GM23248 (cell line): ENCODE data around the gene SLC6A11. TPM values are rescaled to one million over a fixed set of nuclear protein-coding genes. Genes with fewer than 3 reads are reported as not detected.

Experiments
- DNase-seq: peaks from one replicate; pipeline ENCODE4 v3.0.0-alpha.2; 2015
- H2AFZ ChIP-seq: fragments of 200-600 bp; sonication (generic); 2 replicates; pipeline ENCODE4 v1.6.1; 2016; ENCODE audit warnings: antibody characterized with exemption
- H3F3A ChIP-seq: fragments of 200-600 bp; sonication (generic); 2 replicates; pipeline ENCODE4 v1.6.1; 2016; ENCODE audit warnings: mild to moderate bottlenecking, antibody characterized with exemption, mixed run types; ENCODE audit not compliant: insufficient read depth
- H3K27ac ChIP-seq: fragments of 200-600 bp; sonication (generic); 2 replicates; pipeline ENCODE4 v1.5.1; 2016; ENCODE audit warnings: mild to moderate bottlenecking
- H3K27me3 ChIP-seq: fragments of 200-600 bp; sonication (generic); replicated peaks from 2 replicates; pipeline ENCODE4 v1.6.1; 2016; ENCODE audit warnings: mild to moderate bottlenecking; ENCODE audit not compliant: insufficient read depth
- H3K36me3 ChIP-seq: fragments of 200-600 bp; sonication (generic); 2 replicates; pipeline ENCODE4 v1.6.1; 2016; ENCODE audit warnings: low read depth, mild to moderate bottlenecking
- H3K4me1 ChIP-seq: fragments of 200-600 bp; sonication (generic); 2 replicates; pipeline ENCODE4 v1.6.1; 2016; ENCODE audit warnings: mild to moderate bottlenecking; ENCODE audit not compliant: insufficient read depth
- H3K4me2 ChIP-seq: fragments of 200-600 bp; sonication (generic); one replicate; pipeline ENCODE4 v1.6.1; 2016; ENCODE audit warnings: mild to moderate bottlenecking; ENCODE audit not compliant: unreplicated experiment
- H3K4me3 ChIP-seq: fragments of 200-600 bp; sonication (generic); 2 replicates; pipeline ENCODE4 v1.5.1; 2016; ENCODE audit warnings: mild to moderate bottlenecking
- H3K79me2 ChIP-seq: fragments of 200-600 bp; sonication (generic); 2 replicates; pipeline ENCODE4 v1.6.1; 2016; ENCODE audit warnings: mild to moderate bottlenecking; ENCODE audit not compliant: insufficient read depth
- H3K9ac ChIP-seq: fragments of 200-600 bp; sonication (generic); 2 replicates; pipeline ENCODE4 v1.6.1; 2016; ENCODE audit warnings: mild to moderate bottlenecking
- H3K9me2 ChIP-seq: fragments of 200-600 bp; sonication (generic); 2 replicates; pipeline ENCODE4 v1.6.1; 2016; ENCODE audit warnings: mixed run types, mild to moderate bottlenecking, moderate library complexity; ENCODE audit not compliant: insufficient read depth
- H3K9me3 ChIP-seq: fragments of 200-600 bp; sonication (generic); one replicate; pipeline ENCODE4 v1.6.1; 2017; ENCODE audit warnings: low read depth
- H4K20me1 ChIP-seq: fragments of 200-600 bp; sonication (generic); 2 replicates; pipeline ENCODE4 v1.6.0; 2016; ENCODE audit not compliant: insufficient read depth
- EZH2 ChIP-seq: fragments of 200-600 bp; sonication (generic); IDR thresholded peaks from 2 replicates; pipeline ENCODE4 v1.6.1; 2018; ENCODE audit warnings: antibody characterized with exemption, mild to moderate bottlenecking; ENCODE audit not compliant: insufficient read depth, poor library complexity, severe bottlenecking
- EZH2phosphoT487 ChIP-seq: fragments of 200-600 bp; sonication (generic); IDR thresholded peaks from 2 replicates; pipeline ENCODE4 v1.6.1; 2018; ENCODE audit warnings: antibody characterized with exemption, moderate library complexity, mild to moderate bottlenecking, low read depth; ENCODE audit not compliant: insufficient read depth
- WGBS, 2 experiments: methylation state at CpG; one replicate each; pipeline ENCODE4 v1.1.6; 2015 to 2017; ENCODE audit warnings: low lambda C conversion rate in 2 of 2, low coverage in 1 of 2; ENCODE audit errors: missing lambda C conversion rate in 2 of 2; 5-methylcytosine and 5-hydroxymethylcytosine counted together
- in situ Hi-C: fragments of 300-500 bp; cut with MboI; formaldehyde crosslinking; loops from 2 replicates; pipeline ENCODE4 v1.15.0; 2020
- polyA plus RNA-seq: library from polyadenylated mRNA; unstranded; fragments of >200 nt; fragmentation: Nextera tagmentation; extraction: Ambion mirVana; gene quantifications from 2 replicates; pipeline ENCODE4 v1.2.1, GENCODE V29; 2016
- total RNA-seq: library from RNA; depleted of rRNA; stranded (reverse); fragments of >200 nt; shearing (Covaris generic); gene quantifications from 2 replicates; pipeline ENCODE4 v1.2.3, GENCODE V29; 2014

SLC6A11 gene
- total and polyA plus RNA-seq, 2 experiments from 2014 or later: not detected

- no peak for DNase-seq
- TF ChIP-seq EZH2: no peak
- no peak for TF ChIP-seq EZH2phosphoT487
- Histone ChIP-seq H2AFZ (no peak overlapping the region), H3K9me3 (no peaks in the 10 kb centered on the region), H3K4me2 (no peak overlapping the region), H3K9me2 (no peaks in the 10 kb centered on the region), H3K4me1 (no peaks in the 10 kb centered on the region), H3F3A (no peaks in the 10 kb centered on the region), H3K36me3 (no peaks in the 10 kb centered on the region), H3K9ac (no peak overlapping the region), H3K27ac (no peak overlapping the region), H3K4me3 (no peak overlapping the region), H3K27me3 (peaks cover 27% of the 10 kb centered on the region), H4K20me1 (no peaks in the 10 kb centered on the region), H3K79me2 (no peaks in the 10 kb centered on the region)
- WGBS, 2 experiments: 40 to 58% methylated on average over 4 of the region's 4 CpGs
- in situ Hi-C loops: no loop called here
Observed at GRCh38 chr3:10939556-10939955, 123.5 kb downstream of the SLC6A11 start.

- DNase-seq: no peak
- H4K20me1 ChIP-seq: no peaks in the 10 kb centered on the region
- no peak overlapping the region for H3K4me2 ChIP-seq
- no peak overlapping the region for H3K27ac ChIP-seq
- no peak overlapping the region for H3K9ac ChIP-seq
- in situ Hi-C loops: loop anchor here (10.0 kb wide), 1 partner anchor 395 kb away; no protein-coding TSS in a partner anchor
- H3K9me3 ChIP-seq: no peaks in the 10 kb centered on the region
- WGBS, 2 experiments: 72 to 73% methylated on average over 12 of the region's 12 CpGs
- H2AFZ ChIP-seq: no peak overlapping the region
- no peaks in the 10 kb centered on the region for H3K36me3 ChIP-seq
- no peaks in the 10 kb centered on the region for H3K9me2 ChIP-seq
- H3K4me3 ChIP-seq: no peak overlapping the region
- peaks cover 27% of the 10 kb centered on the region for H3K27me3 ChIP-seq
- no peaks in the 10 kb centered on the region for H3F3A ChIP-seq
- no peaks in the 10 kb centered on the region for H3K79me2 ChIP-seq
- TF ChIP-seq EZH2phosphoT487 (no peak), EZH2 (no peak)
- H3K4me1 ChIP-seq: no peaks in the 10 kb centered on the region
Observed at GRCh38 chr3:10940106-10940505, 124.1 kb downstream of the SLC6A11 start.

- H3K27ac ChIP-seq: no peak overlapping the region
- no peaks in the 10 kb centered on the region for H3K36me3 ChIP-seq
- H3K4me1 ChIP-seq: no peaks in the 10 kb centered on the region
- no peak overlapping the region for H3K4me2 ChIP-seq
- DNase-seq: peak; percentile 19
- H3K27me3 ChIP-seq: peaks cover 20% of the 10 kb centered on the region
- H3K79me2 ChIP-seq: no peaks in the 10 kb centered on the region
- 8 to 13% methylated on average over 1 of the region's 1 CpG for WGBS, 2 experiments
- H3F3A ChIP-seq: no peaks in the 10 kb centered on the region
- H3K4me3 ChIP-seq: no peak overlapping the region
- no peaks in the 10 kb centered on the region for H3K9me3 ChIP-seq
- TF ChIP-seq EZH2 (no peak), EZH2phosphoT487 (no peak)
- in situ Hi-C loops: loop anchor here (10.0 kb wide), 1 partner anchor 393 kb away; no protein-coding TSS in a partner anchor
- H2AFZ ChIP-seq: no peak overlapping the region
- H4K20me1 ChIP-seq: no peaks in the 10 kb centered on the region
- no peaks in the 10 kb centered on the region for H3K9me2 ChIP-seq
- no peak overlapping the region for H3K9ac ChIP-seq
Observed at GRCh38 chr3:10941972-10942371, 125.9 kb downstream of the SLC6A11 start.

- 54 to 61% methylated on average over 4 of the region's 4 CpGs for WGBS, 2 experiments
- Histone ChIP-seq H3K4me3 (no peak overlapping the region), H3K9me3 (no peaks in the 10 kb centered on the region), H4K20me1 (no peaks in the 10 kb centered on the region), H2AFZ (no peak overlapping the region), H3K9ac (no peak overlapping the region), H3K27me3 (peaks cover 18% of the 10 kb centered on the region), H3K4me2 (no peak overlapping the region), H3K9me2 (no peaks in the 10 kb centered on the region), H3F3A (no peaks in the 10 kb centered on the region), H3K36me3 (no peaks in the 10 kb centered on the region), H3K79me2 (no peaks in the 10 kb centered on the region), H3K4me1 (no peaks in the 10 kb centered on the region), H3K27ac (no peak overlapping the region)
- in situ Hi-C loops: loop anchor here (10.0 kb wide), 1 partner anchor 392 kb away; no protein-coding TSS in a partner anchor
- no peak for DNase-seq
- TF ChIP-seq EZH2 (no peak), EZH2phosphoT487 (no peak)
Observed at GRCh38 chr3:10942690-10943205, 126.7 kb downstream of the SLC6A11 start.
